ENCODE data around the gene FAM171A1.
"Not testable (repeated sequence)": the region's sequence is repeated elsewhere in the genome, so short reads cannot be mapped to it uniquely, and the experiment has no call there.

FAM171A1 gene

DNA sequence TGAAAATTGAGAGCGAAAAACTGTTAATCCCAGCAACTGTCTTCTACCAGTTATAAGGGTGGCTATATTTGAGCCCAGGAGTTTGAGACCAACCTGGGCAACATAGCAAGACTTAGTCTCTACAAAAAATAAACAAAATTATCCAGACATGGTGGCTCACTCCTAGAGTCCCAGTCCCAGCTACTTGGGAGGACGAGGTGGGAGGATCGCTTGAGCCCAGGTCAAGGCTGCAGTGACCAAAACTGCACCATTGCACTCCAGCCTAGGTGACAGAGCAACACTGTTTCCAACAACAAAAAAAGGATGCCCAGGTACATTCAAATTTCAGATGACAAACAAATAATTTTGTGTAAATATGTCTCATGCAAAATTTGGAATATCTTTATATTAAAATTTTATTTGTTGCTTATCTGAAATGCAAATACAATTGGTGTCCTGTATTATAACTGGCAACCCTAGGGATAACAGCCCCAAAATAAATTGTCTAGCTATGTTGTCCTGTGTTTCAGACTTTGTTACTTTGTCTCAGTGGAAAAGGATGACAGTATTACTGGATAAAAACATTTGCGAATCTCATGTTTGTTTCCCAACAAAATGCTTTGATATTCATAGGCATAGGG is 26.7 kb downstream of the FAM171A1 start:
- DNase-seq (ENCODE audit: low spot score): no peak

DNA sequence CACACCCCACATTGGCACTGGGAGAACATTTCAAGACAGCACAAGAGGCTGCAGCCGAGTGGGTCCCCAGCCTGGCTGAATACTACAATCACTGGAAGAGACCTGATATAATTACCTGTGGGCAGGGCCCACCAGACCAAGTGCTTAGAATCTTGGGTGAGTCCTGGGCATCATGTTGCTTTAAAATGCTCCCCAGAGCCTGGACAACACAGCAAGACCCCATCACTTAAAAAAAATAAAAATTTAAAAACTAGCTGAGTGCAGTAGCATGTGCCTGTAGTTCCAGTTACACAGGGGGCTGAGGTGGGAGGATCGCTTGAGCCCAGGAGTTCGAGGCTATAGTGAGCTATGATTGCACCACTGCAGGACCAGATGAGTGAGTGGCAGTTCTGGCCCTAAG is 28.1 kb downstream of the FAM171A1 start:
- DNase-seq (ENCODE audit: low spot score): no peak

DNA sequence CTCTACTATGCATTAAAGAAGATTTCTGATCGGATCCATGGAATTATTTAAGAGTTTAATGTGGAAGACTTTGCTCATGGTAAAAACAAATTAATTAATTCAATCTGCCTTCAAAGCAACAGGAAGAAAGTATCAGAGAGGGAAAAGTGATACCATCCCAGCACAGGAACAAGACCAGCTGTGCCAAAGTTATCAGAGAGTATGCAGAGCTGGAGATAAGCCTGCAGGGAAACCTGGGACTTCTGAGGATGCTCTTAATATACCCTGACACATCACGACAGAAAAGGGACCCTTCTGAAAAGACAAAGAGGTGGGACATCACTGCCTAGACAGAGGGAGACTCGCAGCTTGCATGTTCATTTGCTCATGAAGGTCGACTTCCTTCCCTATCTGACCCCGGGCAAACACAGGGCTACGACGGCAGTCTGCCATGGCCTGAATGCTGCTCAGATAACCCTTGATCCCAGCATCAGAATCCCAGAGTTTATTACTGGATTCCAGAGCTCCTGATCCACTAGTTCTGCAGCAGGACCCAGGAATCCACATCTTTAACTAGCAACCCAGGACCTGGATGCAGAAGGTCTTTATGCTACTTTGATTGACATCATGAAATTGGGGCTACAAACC is 29.5 kb downstream of the FAM171A1 start:
- no peak for DNase-seq (ENCODE audit: low spot score)

DNA sequence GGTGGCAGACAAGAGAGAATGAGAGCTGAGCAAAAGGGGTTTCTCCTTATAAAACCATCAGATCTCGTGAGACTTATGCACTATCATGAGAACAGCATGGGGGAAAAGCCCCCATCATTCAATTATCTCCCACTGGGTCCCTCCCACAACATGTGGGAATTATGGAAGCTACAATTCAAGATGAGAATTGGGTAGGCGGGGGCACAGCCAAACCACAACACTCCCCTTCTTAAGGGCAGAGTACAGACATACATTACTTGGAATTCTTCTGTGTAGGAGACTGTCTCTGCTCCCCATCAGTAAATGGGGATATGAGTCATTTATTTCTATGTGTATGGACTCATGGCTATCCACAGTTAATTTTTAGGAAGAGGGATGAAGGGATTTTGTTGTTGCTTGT is 31.2 kb downstream of the FAM171A1 start:
- no peak for DNase-seq (ENCODE audit: low spot score)

DNA sequence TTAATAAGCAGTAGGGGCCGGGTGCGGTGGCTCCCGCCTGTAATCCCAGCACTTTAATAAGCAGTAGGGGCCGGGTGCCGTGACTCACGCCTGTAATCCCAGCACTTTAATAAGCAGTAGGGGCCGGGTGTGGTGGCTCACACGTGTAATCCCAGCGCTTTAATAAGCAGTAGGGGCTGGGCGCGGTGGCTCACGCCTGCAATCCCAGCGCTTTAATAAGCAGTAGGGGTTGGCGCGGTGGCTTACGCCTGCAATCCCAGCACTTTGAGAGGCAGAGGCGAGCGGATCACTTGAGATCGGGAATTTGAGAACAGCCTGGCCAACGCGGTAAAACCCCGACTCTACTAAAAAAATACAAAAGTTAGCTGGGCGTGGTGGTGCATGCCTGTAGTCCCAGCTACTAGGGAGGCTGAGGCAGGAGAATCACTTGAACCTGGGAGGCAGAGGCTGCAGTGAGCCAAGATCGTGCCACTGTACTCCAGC is 33.6 kb downstream of the FAM171A1 start:
- DNase-seq (ENCODE audit: low spot score): not testable (repeated sequence)

DNA sequence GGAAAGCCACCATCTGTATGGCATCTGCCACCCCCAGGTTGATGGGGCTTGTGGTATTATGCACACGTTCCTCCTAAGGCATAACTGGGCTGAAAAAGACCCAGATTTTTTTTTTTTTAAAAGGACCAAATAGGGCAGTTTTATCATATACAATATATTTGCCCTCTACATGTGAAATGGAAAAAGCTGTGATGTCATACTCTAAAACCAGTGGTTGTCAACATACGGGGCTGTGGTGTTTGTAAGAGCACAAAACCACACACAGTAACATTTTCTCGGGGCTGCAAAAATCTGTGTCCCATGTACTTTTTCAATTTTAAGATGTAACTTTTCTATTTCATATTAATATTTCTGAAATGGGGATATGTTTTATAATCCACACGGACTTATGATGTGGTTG is 34.9 kb downstream of the FAM171A1 start:
- no peak for DNase-seq (ENCODE audit: low spot score)

DNA sequence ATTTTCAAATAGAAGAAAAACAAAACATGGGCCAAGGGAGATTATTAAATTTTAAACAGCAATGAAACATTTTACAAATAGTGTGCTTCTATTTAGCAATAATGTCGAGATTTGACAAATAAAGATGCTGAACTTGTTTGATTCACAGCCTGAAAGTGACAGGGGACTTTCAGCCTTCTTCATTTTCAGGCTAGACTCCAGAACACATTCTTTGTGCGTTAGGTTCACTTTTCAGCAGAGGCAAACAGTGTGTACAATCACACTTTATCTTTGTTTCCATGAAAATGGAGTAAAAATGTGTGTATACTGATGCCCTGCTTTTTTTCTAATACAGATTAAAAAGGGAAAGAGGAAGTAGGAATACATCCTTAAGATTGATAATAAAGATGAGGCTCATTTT is 35.6 kb downstream of the FAM171A1 start:
- no peak for DNase-seq (ENCODE audit: low spot score)

DNA sequence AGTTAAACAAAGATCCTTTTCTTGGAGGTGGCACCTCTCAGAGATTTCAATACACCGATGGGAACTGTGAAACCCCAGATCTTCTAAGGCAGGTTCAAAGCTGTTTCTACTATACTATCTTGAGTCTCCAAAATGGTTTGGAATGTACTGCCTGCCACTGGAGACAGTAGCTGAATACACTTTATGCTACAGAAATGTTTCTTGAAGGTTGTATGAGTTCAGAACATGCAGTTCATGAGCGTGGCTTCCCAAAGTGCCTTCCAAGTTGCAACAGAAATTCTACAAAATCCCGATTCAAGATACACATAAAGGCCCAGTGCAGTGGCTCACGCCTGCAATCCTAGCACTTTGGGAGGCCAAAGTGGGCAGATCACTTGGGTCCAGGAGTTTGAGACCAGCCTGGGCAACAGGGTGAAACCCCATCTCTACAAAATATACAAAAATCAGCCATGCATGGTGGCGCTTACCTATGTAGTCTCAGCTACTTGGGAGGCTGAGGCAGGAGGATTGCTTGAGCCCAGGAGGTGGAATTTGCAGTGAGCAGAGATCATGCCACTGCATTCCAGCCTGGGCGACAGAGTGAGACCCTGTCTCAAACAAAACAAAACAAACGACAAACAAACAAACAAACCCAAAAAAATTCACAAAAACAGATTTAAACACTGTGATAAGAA is 36.3 kb downstream of the FAM171A1 start:
- DNase-seq (ENCODE audit: low spot score): no peak

DNA sequence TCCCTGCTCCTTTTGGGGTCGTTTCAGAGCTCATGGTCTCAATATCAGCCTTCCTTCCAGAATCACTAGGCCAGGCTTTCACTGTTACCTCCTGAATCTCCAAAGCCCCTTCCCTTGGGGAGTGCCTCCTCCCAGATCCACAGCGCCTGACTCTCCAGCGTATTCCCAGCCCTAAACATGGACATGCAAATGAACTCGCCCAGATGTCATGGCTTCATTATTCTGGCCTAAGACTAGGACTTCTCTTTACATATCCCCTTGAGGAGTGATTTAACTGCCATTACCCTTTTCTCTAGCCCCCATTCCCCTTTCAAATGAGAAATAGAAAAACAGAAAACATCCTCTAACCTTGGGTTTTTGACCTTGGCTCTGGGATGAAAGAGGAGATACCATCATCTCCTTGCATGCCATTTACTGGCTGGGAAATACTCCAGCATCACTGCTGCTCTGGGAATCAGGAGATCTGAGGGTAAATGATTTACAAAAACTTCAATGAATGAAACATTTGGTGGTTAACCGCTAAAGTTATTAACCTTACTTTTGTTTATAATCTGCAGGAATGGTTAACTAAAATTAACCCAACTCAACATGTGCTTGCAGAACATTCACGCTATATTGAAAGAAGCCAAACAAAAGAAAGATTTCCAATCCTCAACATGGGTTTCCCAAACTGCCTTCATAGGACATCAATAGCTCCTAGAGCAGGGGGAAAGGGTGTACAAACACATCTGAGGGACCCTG is 37.0 kb downstream of the FAM171A1 start:
- DNase-seq (ENCODE audit: low spot score): no peak

DNA sequence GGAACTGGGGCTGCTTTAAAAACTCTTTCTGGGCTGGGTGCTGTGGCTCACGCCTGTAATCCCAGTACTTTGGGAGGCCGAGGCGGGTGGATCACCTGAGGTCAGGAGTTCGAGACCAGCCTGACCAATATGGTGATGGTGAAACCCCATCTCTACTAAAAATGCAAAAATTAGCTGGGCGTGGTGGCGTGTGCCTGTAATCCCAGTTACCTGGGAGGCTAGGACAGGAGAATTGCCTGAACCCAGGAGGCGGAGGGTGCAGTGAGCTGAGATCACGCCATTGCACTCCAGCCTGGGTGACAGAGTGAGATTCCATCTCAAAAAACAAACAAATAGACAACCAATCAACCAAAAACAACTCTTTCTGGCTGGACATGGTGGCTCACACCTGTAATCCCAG is 37.9 kb downstream of the FAM171A1 start:
- not testable (repeated sequence) for DNase-seq (ENCODE audit: low spot score)

DNA sequence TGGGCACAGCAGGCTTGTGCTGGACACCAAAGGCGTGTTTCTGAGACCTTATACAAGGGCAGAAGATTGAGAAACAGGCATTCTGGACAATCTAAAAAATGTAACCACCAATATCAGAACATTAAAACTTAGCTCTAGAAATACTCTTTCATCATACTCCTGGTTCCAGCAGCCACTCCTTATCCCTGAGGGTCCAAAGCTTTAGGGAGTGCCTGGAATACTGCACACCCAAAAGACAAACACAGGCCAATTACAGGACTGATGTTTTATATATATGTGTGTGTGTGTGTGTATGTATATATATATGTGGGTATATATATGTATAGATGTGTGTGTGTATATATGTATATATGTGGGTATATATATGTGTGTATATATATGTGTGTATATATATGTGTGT is 39.6 kb downstream of the FAM171A1 start:
- DNase-seq (ENCODE audit: low spot score): no peak

DNA sequence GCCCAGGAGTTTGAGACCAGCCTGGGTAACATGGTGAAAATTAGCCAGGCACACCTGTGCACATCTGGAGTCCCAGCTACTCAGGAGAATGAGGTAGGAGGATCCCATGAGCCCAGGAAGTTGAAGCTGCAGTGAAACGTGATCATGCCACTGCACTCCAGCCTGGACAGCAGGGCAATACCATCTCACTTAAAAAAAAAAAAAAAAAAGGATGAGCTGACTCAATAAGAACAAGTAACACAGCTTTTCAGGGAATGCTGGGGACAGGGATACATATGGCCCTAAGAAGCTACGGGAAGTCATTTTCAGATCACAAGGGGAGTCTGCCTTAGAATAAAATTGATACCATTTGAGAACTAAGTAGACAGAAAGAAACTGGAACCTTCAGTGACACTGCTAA is 41.7 kb downstream of the FAM171A1 start:
- no peak for DNase-seq (ENCODE audit: low spot score)

DNA sequence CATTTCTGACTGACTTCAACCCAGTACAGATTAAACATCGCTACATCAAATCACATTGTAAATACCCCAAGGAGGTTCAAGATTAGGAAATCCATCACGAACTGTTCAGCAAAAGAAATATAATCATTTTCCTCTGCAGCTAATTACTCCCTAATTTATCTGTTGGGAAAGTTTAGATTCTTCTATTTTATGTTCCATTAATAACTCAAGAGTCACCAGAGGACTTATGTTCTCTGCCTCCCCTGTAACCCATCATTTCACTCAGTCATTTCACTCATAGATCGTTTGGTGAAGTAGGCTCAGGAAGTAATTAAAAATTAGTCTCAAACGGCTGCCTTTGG is 45.2 kb downstream of the FAM171A1 start:
- no peak for DNase-seq (ENCODE audit: low spot score)

DNA sequence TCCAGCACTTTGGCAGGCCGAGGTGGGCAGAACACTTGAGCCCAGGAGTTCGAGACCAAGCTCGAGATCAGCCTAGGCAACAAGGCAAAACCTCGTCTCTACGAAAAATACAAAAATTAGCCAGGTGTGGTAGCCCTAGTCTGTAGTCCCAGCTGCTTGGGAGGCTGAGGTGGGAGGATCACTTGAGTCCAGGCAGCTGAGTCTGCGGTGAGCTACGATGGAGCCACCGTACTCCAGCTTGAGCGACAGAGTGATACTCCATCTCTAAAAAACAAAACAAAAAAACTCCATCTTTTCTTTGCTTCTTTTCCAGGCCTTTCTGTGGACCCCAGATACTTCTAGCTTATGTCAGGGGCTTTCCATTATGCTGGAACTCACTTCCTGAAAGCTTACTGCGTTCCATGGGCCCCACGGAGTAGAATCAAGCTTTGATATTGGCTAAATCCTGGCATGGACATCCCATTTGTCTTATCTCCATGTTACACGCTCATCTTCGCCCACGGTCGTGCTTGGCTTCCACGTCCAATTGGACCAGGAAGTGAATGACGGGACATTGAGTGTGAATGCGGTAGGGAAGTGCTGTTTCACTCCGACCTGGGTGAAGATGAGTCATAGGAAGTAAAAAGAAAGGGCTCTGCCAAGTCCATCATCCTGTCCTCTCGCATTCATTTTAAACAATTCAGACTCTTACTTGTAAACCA is 45.7 kb downstream of the FAM171A1 start:
- DNase-seq (ENCODE audit: low spot score): no peak

DNA sequence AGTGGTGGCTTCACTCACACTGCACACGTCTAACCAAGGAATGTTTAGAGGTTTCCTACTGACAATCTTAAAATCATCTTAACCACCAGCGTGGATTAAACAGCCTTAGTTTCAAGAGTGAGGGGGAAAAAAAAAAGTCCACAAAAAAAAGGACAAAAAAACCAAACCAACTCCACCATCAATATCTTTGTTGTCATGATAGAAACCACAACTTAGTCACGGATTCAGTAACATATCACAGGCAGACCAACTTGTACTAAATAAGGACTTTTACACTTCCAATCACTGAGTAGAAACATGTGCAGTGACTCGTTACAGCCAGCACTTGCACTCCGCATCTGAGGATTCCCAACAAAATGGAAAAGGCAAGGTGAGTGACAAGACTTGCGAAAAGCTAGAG is 46.5 kb downstream of the FAM171A1 start:
- DNase-seq (ENCODE audit: low spot score): no peak

DNA sequence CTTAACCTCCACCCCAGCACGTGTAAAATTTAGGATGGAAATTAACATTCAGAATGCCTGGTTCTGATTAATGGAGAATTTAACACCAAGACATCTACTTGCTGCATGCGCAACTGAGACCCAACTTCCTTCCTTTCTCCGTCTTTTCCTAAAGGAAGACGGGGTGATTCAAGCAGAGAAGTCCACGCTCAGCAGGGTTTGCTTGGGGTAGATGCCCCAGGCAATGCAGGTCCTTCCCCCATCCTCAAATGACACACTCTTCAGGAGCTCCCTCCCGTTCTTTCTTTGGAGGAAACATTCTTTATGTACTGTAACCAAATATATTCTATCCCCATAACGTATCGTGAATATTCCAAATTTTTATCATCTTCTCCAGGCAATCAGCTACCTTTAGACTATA is 47.0 kb downstream of the FAM171A1 start:
- DNase-seq (ENCODE audit: low spot score): no peak

DNA sequence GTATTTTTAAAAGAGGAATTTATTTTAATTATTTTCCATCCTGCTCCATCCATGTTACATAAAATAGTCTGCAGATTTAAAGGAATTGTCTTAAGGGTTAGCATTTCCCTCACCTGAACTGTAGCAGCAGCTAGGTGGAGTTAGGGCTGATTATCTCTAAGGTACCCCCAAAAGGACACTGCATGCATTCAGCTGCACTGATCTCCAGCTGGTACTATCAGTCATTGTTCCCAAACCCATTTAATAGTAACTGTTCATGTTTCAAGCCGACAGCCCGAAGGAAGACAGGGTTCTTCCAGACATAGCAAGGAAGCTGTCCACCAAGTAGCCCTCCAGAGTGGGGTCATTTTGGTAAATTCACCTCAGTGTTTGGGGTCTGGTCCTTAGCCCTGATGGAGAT is 48.7 kb downstream of the FAM171A1 start:
- no peak for DNase-seq (ENCODE audit: low spot score)

DNA sequence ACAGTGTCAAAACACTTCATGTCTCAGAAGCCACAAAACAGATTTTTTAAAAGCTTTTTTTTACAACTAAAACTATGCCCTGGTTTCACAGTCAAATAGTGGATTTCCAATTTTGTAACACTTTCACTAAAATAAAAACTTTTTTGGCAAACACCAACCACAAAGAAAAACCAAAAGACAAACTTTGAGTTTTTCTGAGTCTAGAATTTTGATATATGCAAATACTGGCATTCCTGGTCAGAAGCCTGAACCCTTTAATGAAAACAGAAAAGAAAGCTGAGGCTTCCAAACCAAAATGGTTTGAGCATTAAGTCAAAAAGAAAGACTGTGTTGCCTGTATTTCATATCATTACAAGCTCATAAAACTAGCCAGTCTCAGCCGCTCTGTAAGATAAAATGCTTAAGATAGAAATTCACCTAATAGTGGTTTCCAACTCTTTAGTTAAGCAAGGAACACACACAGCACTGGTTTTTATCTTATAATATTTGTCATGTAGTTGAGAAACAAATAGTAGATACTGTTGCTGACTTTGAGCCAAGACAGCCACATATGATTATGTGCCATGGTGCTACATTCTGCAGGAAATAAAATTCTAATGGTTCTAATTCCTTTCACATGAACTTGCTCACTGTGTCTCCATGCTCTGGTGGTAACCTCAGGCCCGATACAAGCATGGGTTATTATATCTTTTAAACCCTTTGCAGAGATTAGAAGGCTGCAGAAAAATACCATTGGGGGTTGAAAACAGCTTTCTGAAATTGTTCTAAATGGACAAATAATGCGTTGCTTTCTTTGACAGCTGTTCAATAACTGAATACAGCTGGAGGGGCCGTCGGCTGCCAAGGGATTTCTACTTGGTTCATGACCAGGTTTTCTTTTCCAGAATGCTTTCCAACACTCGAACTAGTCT is 49.4 kb downstream of the FAM171A1 start:
- DNase-seq (ENCODE audit: low spot score): no peak

DNA sequence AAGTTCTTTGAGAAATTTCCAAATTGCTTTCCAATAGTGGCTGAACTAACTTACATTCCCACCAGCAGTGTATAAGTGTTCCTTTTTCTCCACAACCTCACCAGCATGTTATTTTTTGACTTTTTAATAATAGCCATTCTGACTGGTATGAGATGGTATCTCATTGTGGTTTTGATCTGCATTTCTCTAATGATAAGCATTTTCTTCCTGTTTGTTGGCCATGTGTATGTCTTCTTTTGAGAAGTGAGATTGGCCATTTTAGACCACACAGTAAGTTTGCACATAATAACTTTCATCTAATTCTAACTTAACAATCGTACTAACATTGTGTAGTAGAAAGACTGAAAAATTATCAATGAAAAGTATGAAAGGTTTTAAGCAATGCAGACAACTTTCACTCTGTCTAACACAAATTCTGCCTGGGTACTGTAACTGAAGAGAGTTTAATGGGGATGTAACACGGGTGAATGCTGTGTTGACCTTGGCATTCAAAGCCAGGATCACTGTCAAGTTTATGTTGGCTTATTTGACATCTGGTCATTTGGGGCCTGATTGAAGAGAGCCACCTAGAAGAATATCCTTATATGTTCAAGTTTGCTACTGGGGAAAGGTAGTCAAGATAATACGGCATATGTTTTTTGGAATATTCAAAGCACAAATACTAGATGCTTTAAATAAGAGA is 50.4 kb downstream of the FAM171A1 start:
- no peak for DNase-seq (ENCODE audit: low spot score)

DNA sequence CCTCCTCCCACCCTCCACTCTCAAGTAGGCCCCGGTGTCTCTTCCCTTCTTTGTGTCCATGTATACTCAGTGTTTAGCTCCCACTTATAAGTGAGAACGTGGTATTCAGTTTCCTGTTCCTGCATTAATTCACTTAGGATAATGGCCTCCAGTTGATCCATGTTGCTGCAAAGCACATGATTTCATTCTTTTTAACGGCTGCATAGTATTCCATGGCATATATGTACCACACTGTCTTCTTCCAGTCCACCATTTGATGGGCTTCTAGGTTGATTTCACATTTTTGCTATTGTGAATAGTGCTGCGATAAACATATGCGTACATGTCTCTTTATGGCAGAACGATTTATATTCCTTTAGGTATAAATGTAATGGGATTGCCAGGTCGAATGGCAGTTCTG is 51.0 kb downstream of the FAM171A1 start:
- no peak for DNase-seq (ENCODE audit: low spot score)

Data from cerebellar cortex (tissue), 1 donor.